AG20443 (cell line): ENCODE results near the gene MARCHF6.
"Not testable (repeated sequence)": the region's sequence is repeated elsewhere in the genome, so short reads cannot be mapped to it uniquely, and the experiment has no call there.

Experiments
- DNase-seq: peaks from one replicate; pipeline ENCODE4 v3.0.0; 2012; ENCODE audit warnings: low spot score, mixed read lengths

MARCHF6 gene

GRCh38 chr5:10351199-10351905 is 2.1 kb upstream of the MARCHF6 start:
- DNase-seq = no peak

- DNase-seq = no peak
Observed at GRCh38 chr5:10351919-10352318, 1.6 kb upstream of the MARCHF6 start.

- no peak for DNase-seq
Observed at GRCh38 chr5:10352430-10353240, 860 bp upstream of the MARCHF6 start.

- no peak for DNase-seq
Observed at GRCh38 chr5:10354048-10354872, 765 bp downstream of the MARCHF6 start.

GRCh38 chr5:10355071-10355889 is 1.8 kb downstream of the MARCHF6 start:
- no peak for DNase-seq

GRCh38 chr5:10358999-10359398 is 5.5 kb downstream of the MARCHF6 start:
- DNase-seq = no peak

- no peak for DNase-seq
Observed at GRCh38 chr5:10360686-10361085, 7.2 kb downstream of the MARCHF6 start.

- DNase-seq = no peak
Observed at GRCh38 chr5:10363519-10364185, 10.2 kb downstream of the MARCHF6 start.

- no peak for DNase-seq
Observed at GRCh38 chr5:10364186-10364689, 10.7 kb downstream of the MARCHF6 start.

GRCh38 chr5:10365782-10366181 is 12.3 kb downstream of the MARCHF6 start:
- no peak for DNase-seq

GRCh38 chr5:10366310-10367272 is 13.1 kb downstream of the MARCHF6 start:
- peak; percentile 34 for DNase-seq

- DNase-seq = peak; percentile 13
Observed at GRCh38 chr5:10367579-10367978, 14.1 kb downstream of the MARCHF6 start.

- no peak for DNase-seq
Observed at GRCh38 chr5:10370931-10371330, 17.4 kb downstream of the MARCHF6 start.

GRCh38 chr5:10371369-10371768 is 17.9 kb downstream of the MARCHF6 start:
- not testable (repeated sequence) for DNase-seq

GRCh38 chr5:10372726-10373709 is 19.5 kb downstream of the MARCHF6 start:
- DNase-seq = no peak

GRCh38 chr5:10374046-10375022 is 20.8 kb downstream of the MARCHF6 start:
- no peak for DNase-seq

GRCh38 chr5:10375146-10375545 is 21.7 kb downstream of the MARCHF6 start:
- DNase-seq = not testable (repeated sequence)
